NB4 (cell line): ENCODE measurements around the gene SNRPE.
"Not testable (repeated sequence)": the region's sequence is repeated elsewhere in the genome, so short reads cannot be mapped to it uniquely, and the experiment has no call there.

Experiments used
- DNase-seq: peaks from one replicate; pipeline ENCODE4 v3.0.0; 2010; ENCODE audit warnings: low read depth
- H3K4me3 ChIP-seq: one replicate; pipeline ENCODE4 v1.5.1; 2011; ENCODE audit warnings: mild to moderate bottlenecking, low read depth, low read length, moderate library complexity
- MYC ChIP-seq: IDR thresholded peaks from 2 replicates; pipeline ENCODE4 v1.6.1; 2011; ENCODE audit warnings: low read depth, low read length
- POLR2A ChIP-seq: IDR thresholded peaks from 2 replicates; pipeline ENCODE4 v1.6.1; 2011; ENCODE audit warnings: mild to moderate bottlenecking; ENCODE audit not compliant: insufficient read length; ENCODE audit errors: extremely low read depth
- TF ChIP-seq, protein P1 (sequence below): IDR thresholded peaks from 2 replicates; pipeline ENCODE4 v1.6.1; 2011; ENCODE audit warnings: low read depth, low read length
- TF ChIP-seq, protein P2 (sequence below): IDR thresholded peaks from one replicate; pipeline ENCODE4 v1.5.1; 2012; ENCODE audit warnings: low read depth, low read length

SNRPE gene

DNA sequence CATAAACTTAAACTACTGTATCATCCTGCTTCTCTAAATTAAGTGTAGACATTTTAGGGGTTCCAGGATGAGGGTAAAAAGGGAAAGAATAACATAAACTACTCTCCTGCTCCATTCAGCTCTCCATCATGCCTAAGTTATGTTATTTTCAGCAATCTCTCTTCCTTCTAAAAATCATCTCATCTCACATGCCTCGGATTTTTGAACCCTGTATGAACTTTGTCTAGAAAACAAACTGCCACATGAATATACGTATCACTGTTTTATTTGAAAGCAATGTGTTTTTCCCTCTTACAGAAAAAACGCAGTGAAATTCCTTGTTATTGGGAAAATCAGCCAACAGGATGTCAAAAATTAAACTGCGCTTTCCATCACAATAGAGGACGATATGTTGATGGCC is 33.4 kb upstream of the SNRPE start:
- H3K4me3 ChIP-seq, result no peak overlapping the region
- TF ChIP-seq POLR2A (no peak), MYC (no peak)
- TF ChIP-seq, protein P1, sequence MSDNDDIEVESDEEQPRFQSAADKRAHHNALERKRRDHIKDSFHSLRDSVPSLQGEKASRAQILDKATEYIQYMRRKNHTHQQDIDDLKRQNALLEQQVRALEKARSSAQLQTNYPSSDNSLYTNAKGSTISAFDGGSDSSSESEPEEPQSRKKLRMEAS, result no peak
- TF ChIP-seq, protein P2, sequence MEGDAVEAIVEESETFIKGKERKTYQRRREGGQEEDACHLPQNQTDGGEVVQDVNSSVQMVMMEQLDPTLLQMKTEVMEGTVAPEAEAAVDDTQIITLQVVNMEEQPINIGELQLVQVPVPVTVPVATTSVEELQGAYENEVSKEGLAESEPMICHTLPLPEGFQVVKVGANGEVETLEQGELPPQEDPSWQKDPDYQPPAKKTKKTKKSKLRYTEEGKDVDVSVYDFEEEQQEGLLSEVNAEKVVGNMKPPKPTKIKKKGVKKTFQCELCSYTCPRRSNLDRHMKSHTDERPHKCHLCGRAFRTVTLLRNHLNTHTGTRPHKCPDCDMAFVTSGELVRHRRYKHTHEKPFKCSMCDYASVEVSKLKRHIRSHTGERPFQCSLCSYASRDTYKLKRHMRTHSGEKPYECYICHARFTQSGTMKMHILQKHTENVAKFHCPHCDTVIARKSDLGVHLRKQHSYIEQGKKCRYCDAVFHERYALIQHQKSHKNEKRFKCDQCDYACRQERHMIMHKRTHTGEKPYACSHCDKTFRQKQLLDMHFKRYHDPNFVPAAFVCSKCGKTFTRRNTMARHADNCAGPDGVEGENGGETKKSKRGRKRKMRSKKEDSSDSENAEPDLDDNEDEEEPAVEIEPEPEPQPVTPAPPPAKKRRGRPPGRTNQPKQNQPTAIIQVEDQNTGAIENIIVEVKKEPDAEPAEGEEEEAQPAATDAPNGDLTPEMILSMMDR, result no peak
- DNase-seq, result no peak

DNA sequence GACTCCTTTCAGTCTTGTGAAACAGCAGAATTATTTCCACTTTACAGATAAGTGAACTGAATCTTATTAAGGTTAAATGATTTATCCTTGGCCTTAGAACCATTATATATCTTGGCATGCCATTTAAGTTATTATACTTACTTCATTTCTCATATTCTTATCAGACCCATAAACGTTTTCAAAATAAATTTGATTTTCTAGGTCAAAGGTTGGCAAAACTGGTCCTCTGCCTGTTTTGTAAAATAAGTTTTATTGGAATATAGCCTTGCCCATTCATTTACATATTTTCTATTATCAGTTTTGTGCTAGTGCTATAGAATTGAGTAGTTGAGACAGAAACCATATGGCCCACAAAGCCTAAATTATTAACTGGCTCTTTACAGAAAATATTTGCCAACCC is 32.9 kb upstream of the SNRPE start:
- no peak for DNase-seq
- TF ChIP-seq, protein P1, result no peak
- TF ChIP-seq, protein P2, result no peak
- TF ChIP-seq MYC (no peak), POLR2A (no peak)
- H3K4me3 ChIP-seq, result no peak overlapping the region

DNA sequence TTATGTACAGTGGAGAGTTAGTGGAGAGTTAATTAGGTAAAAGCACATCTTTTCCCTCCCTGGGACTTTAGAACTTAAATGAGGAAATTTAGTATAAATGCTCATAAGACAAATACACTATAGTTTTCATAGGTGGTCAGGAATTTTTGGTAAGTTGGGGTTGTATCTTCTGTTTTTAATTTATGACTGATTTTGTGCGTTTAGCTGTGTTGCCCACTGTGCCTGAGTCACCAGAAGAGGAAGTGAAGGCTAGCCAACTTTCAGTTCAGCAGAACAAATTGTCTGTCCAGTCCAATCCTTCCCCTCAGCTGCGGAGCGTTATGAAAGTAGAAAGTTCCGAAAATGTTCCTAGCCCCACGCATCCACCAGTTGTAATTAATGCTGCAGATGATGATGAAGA is 32.2 kb upstream of the SNRPE start:
- peak; percentile 21 for DNase-seq
- H3K4me3 ChIP-seq, result not testable (repeated sequence)

DNA sequence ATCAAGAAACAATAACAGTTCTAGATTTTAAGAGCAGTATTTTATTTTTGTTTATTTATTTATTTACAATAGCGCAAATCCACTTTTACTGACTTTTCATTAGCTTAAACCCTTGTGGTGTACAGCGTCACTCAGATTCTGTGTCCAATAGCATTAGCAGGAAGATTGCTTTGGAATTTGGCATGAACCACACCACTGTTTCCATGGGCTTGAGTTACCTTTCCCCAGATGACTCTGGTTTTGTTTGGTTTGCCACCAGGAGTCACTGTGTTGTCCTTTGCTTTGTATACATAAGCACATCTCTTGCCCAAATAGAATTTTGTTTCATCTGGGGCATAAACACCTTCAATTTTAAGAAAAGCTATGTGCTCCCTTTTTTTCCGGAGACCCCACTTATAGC is 25.9 kb upstream of the SNRPE start:
- TF ChIP-seq, protein P1, result no peak
- TF ChIP-seq POLR2A (no peak), MYC (no peak)
- TF ChIP-seq, protein P2, result no peak
- no peak overlapping the region for H3K4me3 ChIP-seq
- DNase-seq, result no peak

DNA sequence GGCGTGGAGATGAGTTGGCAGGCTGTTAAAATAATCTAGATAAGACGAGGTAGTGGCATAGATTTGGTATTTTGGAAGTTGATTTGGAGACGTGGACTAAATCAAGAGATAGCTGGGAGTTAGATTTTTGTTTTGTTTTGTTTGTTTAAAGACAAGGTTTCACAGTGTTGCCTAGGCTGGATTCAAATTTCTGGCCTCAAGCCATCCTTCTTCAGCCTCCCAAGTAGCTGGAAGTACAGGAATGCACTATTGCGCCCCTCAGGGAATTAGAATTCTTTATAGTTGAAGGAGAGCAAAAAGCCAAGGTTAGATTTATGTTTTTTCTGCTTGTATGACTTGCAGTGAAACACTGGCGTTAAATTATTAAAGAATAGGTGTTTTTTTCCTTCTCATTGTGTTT is 22.3 kb upstream of the SNRPE start:
- TF ChIP-seq, protein P1, result no peak
- no peak for TF ChIP-seq MYC
- TF ChIP-seq POLR2A, result no peak
- TF ChIP-seq, protein P2, result no peak
- no peak for DNase-seq
- H3K4me3 ChIP-seq, result no peak overlapping the region

DNA sequence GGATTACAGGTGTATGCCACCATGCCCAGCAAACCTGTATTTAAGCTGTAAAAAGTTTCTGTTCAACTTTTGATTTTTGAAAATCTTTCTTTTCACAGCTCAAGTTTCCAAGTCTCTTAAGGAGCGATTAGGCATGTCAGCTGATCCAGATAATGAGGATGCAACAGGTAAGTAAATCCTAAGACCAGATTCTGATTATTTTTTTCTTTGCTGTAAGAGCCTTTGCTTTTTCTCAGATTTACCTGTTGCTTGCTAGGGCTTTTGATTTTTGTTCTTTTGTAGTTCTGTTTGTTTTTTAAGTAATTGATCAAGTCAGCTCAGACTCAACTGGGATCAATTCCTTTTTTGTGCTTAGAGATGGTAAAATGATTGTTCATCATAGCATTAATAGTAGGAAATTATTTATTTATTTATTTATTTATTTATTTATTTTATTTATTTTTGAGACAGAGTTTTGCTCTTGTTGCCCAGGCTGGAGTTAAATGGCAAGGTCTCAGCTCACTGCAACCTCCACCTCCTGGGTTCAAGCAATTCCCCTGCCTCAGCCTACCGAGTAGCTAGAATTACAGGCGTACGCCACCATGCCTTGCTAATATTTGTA is 21.1 kb upstream of the SNRPE start:
- H3K4me3 ChIP-seq, result no peak overlapping the region
- no peak for TF ChIP-seq POLR2A
- TF ChIP-seq MYC, result no peak
- TF ChIP-seq, protein P1, result no peak
- TF ChIP-seq, protein P2, result no peak
- no peak for DNase-seq
